Osteoblast (primary cell): ENCODE measurements around the gene CMIP. TPM values are rescaled to one million over a fixed set of nuclear protein-coding genes. Genes with fewer than 3 reads are reported as not detected.

ENCODE experiments used
- DNase-seq: peaks from one replicate; pipeline ENCODE4 v3.0.0; 2011; ENCODE audit warnings: low spot score, mixed read lengths; ENCODE audit not compliant: insufficient read length; ENCODE audit errors: missing footprints
- H2AFZ ChIP-seq: 2 replicates; pipeline ENCODE4 v1.6.0; 2011; ENCODE audit warnings: mild to moderate bottlenecking, low read length
- H3K27ac ChIP-seq: 2 replicates; pipeline ENCODE4 v1.5.1; 2011; ENCODE audit warnings: mild to moderate bottlenecking, low read depth, low read length, moderate library complexity
- H3K27me3 ChIP-seq: 2 replicates; pipeline ENCODE4 v1.6.0; 2012; ENCODE audit warnings: mild to moderate bottlenecking, control low read depth, inconsistent platforms, low read length, moderate library complexity; ENCODE audit not compliant: insufficient read depth
- H3K36me3 ChIP-seq: 2 replicates; pipeline ENCODE4 v1.5.1; 2011; ENCODE audit warnings: mild to moderate bottlenecking, low read length, control low read depth, moderate library complexity; ENCODE audit not compliant: insufficient read depth
- H3K4me1 ChIP-seq: 2 replicates; pipeline ENCODE4 v1.5.1; 2011; ENCODE audit warnings: mild to moderate bottlenecking, low read length, control low read depth, moderate library complexity; ENCODE audit not compliant: insufficient read depth
- H3K4me2 ChIP-seq: 2 replicates; pipeline ENCODE4 v1.6.0; 2011; ENCODE audit warnings: mild to moderate bottlenecking, low read length; ENCODE audit not compliant: insufficient read depth
- H3K4me3 ChIP-seq: fragments of 200-600 bp; sonication (generic); 3 replicates; pipeline ENCODE4 v1.5.1; 2012; ENCODE audit warnings: mild to moderate bottlenecking, low read length, inconsistent platforms; ENCODE audit not compliant: insufficient read depth
- H3K79me2 ChIP-seq: 2 replicates; pipeline ENCODE4 v1.6.0; 2012; ENCODE audit warnings: mild to moderate bottlenecking, low read length, control low read depth, inconsistent platforms; ENCODE audit not compliant: insufficient read depth
- H3K9me3 ChIP-seq: 2 replicates; pipeline ENCODE4 v1.5.1; 2011; ENCODE audit warnings: low read depth, low read length, control low read depth
- H4K20me1 ChIP-seq: 2 replicates; pipeline ENCODE4 v1.6.0; 2012; ENCODE audit warnings: mild to moderate bottlenecking, low read length, control low read depth; ENCODE audit not compliant: insufficient read depth
- total RNA-seq: library from RNA; depleted of rRNA; stranded (reverse); fragments of >200 nt; gene quantifications from 2 replicates; pipeline ENCODE4 v1.2.3, GENCODE V29; 2012
- TF ChIP-seq, protein P1 (sequence below): IDR thresholded peaks from 2 replicates; pipeline ENCODE4 v1.5.1; 2011; ENCODE audit warnings: mild to moderate bottlenecking, low read depth, low read length, moderate library complexity; ENCODE audit errors: extremely low read depth

The CMIP gene
- total RNA-seq, 1 donor: 8.3 TPM

DNA sequence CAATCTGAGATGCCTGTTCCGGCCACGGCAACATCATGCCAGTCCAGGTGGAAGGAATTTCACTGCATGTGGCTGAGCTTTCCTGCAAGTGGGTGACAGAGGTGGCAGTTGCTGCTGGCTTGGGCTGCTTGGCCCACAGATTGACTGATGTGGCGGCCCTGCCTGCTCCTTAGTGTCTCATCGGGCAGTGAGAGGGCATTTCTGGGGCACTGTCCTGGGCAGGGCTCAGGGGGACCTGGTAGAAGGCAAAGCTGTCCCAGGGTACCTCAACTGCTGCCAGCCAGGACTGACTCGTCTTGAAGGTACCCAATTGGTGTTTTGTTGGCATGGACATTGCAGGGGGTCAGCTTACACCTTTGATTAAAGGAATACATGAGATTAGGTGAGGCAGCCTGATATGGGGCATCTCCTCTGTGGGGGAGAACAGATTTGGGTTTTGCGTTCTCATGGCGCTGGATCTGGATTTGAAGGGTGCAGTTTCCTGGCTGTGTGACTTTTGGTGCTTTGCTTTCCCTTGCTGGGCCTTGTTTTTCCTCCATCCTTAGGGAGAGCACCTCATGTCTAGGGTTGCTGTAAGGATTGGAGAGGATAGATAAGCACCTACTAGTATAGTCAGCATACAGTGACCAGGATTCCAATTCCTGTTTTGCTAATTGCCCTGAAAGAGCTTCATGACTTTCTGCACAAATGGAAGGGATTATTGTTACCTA, 5.4 kb downstream of the CMIP start:
- H3K27ac ChIP-seq: no peak overlapping the region
- peaks cover 99% of the 10 kb centered on the region for H3K79me2 ChIP-seq
- TF ChIP-seq, protein P1, sequence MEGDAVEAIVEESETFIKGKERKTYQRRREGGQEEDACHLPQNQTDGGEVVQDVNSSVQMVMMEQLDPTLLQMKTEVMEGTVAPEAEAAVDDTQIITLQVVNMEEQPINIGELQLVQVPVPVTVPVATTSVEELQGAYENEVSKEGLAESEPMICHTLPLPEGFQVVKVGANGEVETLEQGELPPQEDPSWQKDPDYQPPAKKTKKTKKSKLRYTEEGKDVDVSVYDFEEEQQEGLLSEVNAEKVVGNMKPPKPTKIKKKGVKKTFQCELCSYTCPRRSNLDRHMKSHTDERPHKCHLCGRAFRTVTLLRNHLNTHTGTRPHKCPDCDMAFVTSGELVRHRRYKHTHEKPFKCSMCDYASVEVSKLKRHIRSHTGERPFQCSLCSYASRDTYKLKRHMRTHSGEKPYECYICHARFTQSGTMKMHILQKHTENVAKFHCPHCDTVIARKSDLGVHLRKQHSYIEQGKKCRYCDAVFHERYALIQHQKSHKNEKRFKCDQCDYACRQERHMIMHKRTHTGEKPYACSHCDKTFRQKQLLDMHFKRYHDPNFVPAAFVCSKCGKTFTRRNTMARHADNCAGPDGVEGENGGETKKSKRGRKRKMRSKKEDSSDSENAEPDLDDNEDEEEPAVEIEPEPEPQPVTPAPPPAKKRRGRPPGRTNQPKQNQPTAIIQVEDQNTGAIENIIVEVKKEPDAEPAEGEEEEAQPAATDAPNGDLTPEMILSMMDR: no peak
- DNase-seq: no peak
- H3K4me1 ChIP-seq: peaks cover 6% of the 10 kb centered on the region
- no peak overlapping the region for H2AFZ ChIP-seq
- no peak overlapping the region for H3K4me2 ChIP-seq
- no peaks in the 10 kb centered on the region for H3K9me3 ChIP-seq
- H3K36me3 ChIP-seq: no peaks in the 10 kb centered on the region
- no peak overlapping the region for H3K4me3 ChIP-seq
- H4K20me1 ChIP-seq: peaks cover 80% of the 10 kb centered on the region
- H3K27me3 ChIP-seq: no peaks in the 10 kb centered on the region

DNA sequence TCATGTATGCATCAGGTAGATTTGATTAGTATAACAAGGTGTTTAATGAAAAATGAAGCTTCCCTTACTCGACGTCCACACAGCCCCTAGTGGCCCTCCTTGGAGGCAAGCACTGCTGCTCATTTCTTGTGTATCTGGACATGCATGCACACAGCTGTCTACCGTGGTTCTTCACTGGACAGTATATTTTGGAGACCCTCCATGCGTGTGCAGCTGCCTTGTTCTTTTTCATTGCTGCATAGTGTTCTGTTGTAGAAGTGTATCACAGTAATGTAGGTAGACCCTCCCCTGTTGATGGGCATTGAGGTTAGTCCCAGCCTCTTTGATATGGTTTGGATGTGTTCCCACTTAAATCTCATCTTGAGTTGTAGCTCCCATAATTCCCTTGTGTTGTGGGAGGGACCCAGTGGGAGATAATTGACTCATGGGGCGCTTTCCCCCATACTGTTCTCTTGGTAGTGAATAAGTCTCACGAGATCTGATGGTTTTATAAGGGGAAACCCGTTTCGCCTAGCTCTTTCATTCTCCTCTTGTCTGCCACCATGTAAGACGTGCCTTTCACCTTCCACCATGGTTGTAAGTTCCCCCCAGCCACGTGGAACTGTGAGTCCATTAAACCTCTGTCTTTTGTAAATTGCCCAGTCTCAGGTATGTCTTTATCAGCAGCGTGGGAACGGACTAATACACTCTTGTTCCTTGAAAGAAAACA, 6.3 kb downstream of the CMIP start:
- Histone ChIP-seq H3K79me2 (peaks cover 98% of the 10 kb centered on the region), H2AFZ (no peak overlapping the region), H4K20me1 (peaks cover 87% of the 10 kb centered on the region)

DNA sequence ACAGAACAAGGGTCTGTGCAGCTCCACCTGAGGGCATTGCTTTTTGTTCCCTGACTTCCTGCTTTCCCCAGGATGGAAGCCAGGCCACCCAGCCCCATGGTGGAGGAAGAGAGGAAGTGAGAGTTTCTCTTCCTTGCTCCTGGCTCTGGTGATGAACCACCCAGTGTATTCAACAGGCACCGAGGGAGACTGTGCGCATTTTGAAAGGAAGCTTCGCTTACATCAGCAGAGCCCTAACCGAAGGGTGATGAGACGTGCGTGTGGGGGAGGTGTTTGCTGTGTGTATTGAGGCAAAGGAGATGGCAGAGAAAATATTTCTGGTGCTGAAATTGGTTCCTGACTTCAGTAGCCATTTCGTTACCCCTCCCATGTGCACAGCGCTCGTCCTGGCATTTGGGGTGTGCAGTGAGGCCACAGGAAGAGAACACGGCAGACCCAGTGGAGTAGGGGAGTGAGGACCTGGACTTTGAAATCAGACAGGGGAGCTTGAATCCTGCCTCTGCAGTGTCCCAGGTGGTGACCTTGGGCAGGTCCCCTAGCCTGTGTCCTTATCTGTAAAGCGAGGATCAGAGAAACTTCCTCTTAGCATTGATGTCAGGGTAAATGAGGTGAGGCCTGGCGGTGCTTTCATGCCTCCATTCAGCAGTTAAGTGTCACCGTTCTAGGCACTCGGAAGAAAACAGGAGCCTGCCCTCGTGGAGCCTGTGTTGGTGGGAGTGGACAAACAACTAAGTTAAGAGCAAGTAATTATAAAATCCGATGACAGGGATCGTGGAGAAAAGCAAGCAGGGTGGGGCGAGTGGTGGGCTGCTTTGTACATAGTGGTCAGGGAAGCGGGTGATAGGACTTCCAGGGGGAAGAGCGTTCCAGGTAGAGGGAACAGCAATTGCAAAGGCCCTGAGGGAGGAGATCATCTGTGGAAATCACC, 7.4 kb downstream of the CMIP start:
- no peak overlapping the region for H3K4me3 ChIP-seq
- no peaks in the 10 kb centered on the region for H3K27me3 ChIP-seq
- peak; percentile 62 for DNase-seq
- H4K20me1 ChIP-seq: peaks cover 82% of the 10 kb centered on the region
- H3K36me3 ChIP-seq: no peaks in the 10 kb centered on the region
- no peak overlapping the region for H3K4me2 ChIP-seq
- H2AFZ ChIP-seq: no peak overlapping the region
- H3K9me3 ChIP-seq: no peaks in the 10 kb centered on the region
- H3K4me1 ChIP-seq: no peaks in the 10 kb centered on the region
- peaks cover 88% of the 10 kb centered on the region for H3K79me2 ChIP-seq
- no peak overlapping the region for H3K27ac ChIP-seq
- TF ChIP-seq, protein P1: no peak

More for the DNA sequence above, 6.3 kb downstream of the CMIP start:
- Histone ChIP-seq H3K4me1 (peaks cover 6% of the 10 kb centered on the region), H3K9me3 (no peaks in the 10 kb centered on the region), H3K27me3 (no peaks in the 10 kb centered on the region), H3K4me3 (no peak overlapping the region), H3K4me2 (no peak overlapping the region), H3K27ac (no peak overlapping the region), H3K36me3 (no peaks in the 10 kb centered on the region)
- TF ChIP-seq, protein P1: no peak
- DNase-seq: peak; percentile 68
